ENCODE results near the gene KIAA0408.

- TF ChIP-seq CTCF (IDR thresholded peaks at IDR 0.05; ENCODE audit: insufficient read depth, low read length, poor library complexity, severe bottlenecking) (no peak), EZH2phosphoT487 (conservative IDR thresholded peaks at IDR 0.05; ENCODE audit: low read length) (no peak)
Measured at GRCh38 chr6:127436578-127437110, 22.5 kb downstream of the KIAA0408 start.
